AG04450 (cell line): Measurements from ENCODE around the gene MAP7. TPM values are rescaled to one million over a fixed set of nuclear protein-coding genes. Genes with fewer than 3 reads are reported as not detected.

ENCODE experiments used
- CTCF ChIA-PET: fragments of 300-600, 350-600 bp; formaldehyde crosslinking; extraction: SDS; loops from one replicate; lab custom pipeline; 2022; ENCODE audit warnings: antibody characterized with exemption, inconsistent platforms; lab: Charles Lee
- POLR2A ChIA-PET: fragments of 350-600 bp; formaldehyde crosslinking; extraction: SDS; loops from one replicate; lab custom pipeline; 2021; ENCODE audit warnings: antibody characterized with exemption, inconsistent platforms; lab: Yijun Ruan, JAX
- DNase-seq: peaks from one replicate; pipeline ENCODE4 v3.0.0-alpha.2; 2011; ENCODE audit warnings: low read depth, low spot score
- H3K27ac ChIP-seq: one replicate; pipeline ENCODE4 v1.5.1; 2012; ENCODE audit warnings: low read depth, low read length, control low read depth
- H3K27me3 ChIP-seq: one replicate; pipeline ENCODE4 v1.6.0; 2012; ENCODE audit warnings: low read length; ENCODE audit not compliant: control insufficient read depth, insufficient read depth
- H3K4me3 ChIP-seq: 2 replicates; pipeline ENCODE4 v1.5.1; 2011; ENCODE audit warnings: mild to moderate bottlenecking, low read depth, low read length, control low read depth
- H3K9me3 ChIP-seq: 2 replicates; pipeline ENCODE4 v1.5.1; 2012; ENCODE audit warnings: low read length; ENCODE audit not compliant: control insufficient read depth, insufficient read depth
- CTCF ChIP-seq: IDR thresholded peaks from 2 replicates; pipeline ENCODE4 v1.5.1; 2011; ENCODE audit warnings: low read depth, low read length, control low read depth, inconsistent platforms
- polyA plus RNA-seq: library from polyadenylated mRNA; depleted of rRNA; stranded (reverse); fragments of >200 nt; gene quantifications from 2 replicates; pipeline ENCODE4 v1.2.3, GENCODE V29; 2011

The MAP7 gene
- polyA plus RNA-seq, 1 experiment = 0.30 TPM

- H3K27ac ChIP-seq = no peak overlapping the region
- peaks cover 5% of the 10 kb centered on the region for H3K27me3 ChIP-seq
- TF ChIP-seq CTCF = no peak
- ChIA-PET POLR2A (no interaction called here), CTCF (no interaction called here)
- no peak for DNase-seq
- no peak overlapping the region for H3K4me3 ChIP-seq
- H3K9me3 ChIP-seq = no peaks in the 10 kb centered on the region
Measured at GRCh38 chr6:136335736-136336363, 214.4 kb downstream of the MAP7 start.

GRCh38 chr6:136334853-136335252 is 215.4 kb downstream of the MAP7 start:
- H3K27me3 ChIP-seq = peaks cover 5% of the 10 kb centered on the region
- ChIA-PET CTCF (no interaction called here), POLR2A (no interaction called here)
- H3K27ac ChIP-seq = no peak overlapping the region
- H3K9me3 ChIP-seq = no peaks in the 10 kb centered on the region
- no peak for DNase-seq
- H3K4me3 ChIP-seq = no peak overlapping the region
- TF ChIP-seq CTCF = 0 out of 2 replicates have a peak, but pooled peaks have one; percentile 11

GRCh38 chr6:136334465-136334846 is 215.8 kb downstream of the MAP7 start:
- TF ChIP-seq CTCF = no peak
- Histone ChIP-seq H3K4me3 (no peak overlapping the region), H3K27me3 (peaks cover 5% of the 10 kb centered on the region), H3K9me3 (no peaks in the 10 kb centered on the region), H3K27ac (no peak overlapping the region)
- ChIA-PET POLR2A (no interaction called here), CTCF (interaction anchor here (1.0 to 1.2 kb wide), 2 partner anchors 22 to 458 kb away, joined by 3 read pairs; partner anchors contain the start of gene MAP3K5)
- no peak for DNase-seq

- no peak for TF ChIP-seq CTCF
- ChIA-PET CTCF (interaction anchor here (1.0 to 1.4 kb wide), 3 partner anchors 8 to 458 kb away, joined by 3 to 4 read pairs (median 3); partner anchors contain the start of gene MAP3K5), POLR2A (no interaction called here)
- H3K27me3 ChIP-seq = peaks cover 5% of the 10 kb centered on the region
- no peak overlapping the region for H3K27ac ChIP-seq
- no peak for DNase-seq
- H3K4me3 ChIP-seq = no peak overlapping the region
- H3K9me3 ChIP-seq = no peaks in the 10 kb centered on the region
Measured at GRCh38 chr6:136333824-136334464, 216.3 kb downstream of the MAP7 start.

- DNase-seq = no peak
Measured at GRCh38 chr6:136331461-136331860, 218.8 kb downstream of the MAP7 start.

More at GRCh38 chr6:136331461-136331860, 218.8 kb downstream of the MAP7 start:
- peaks cover 8% of the 10 kb centered on the region for H3K27me3 ChIP-seq
- POLR2A ChIA-PET = no interaction called here
- no peak for TF ChIP-seq CTCF
- no peak overlapping the region for H3K4me3 ChIP-seq
- H3K9me3 ChIP-seq = no peaks in the 10 kb centered on the region
- CTCF ChIA-PET = no interaction called here
- no peak overlapping the region for H3K27ac ChIP-seq
